HG03095 (cell line): Measurements from ENCODE around the gene NEK2.
"Not testable (repeated sequence)": the region's sequence is repeated elsewhere in the genome, so short reads cannot be mapped to it uniquely, and the experiment has no call there.

ENCODE experiments used
- ATAC-seq: cut with Tn5 transposase; IDR thresholded peaks from one replicate; pipeline ENCODE4 v1.9.1; 2021; ENCODE audit warnings: moderate library complexity; ENCODE audit not compliant: unreplicated experiment

Gene NEK2

GRCh38 chr1:211652371-211652770 is 23.1 kb downstream of the NEK2 start:
- no peak for ATAC-seq

DNA sequence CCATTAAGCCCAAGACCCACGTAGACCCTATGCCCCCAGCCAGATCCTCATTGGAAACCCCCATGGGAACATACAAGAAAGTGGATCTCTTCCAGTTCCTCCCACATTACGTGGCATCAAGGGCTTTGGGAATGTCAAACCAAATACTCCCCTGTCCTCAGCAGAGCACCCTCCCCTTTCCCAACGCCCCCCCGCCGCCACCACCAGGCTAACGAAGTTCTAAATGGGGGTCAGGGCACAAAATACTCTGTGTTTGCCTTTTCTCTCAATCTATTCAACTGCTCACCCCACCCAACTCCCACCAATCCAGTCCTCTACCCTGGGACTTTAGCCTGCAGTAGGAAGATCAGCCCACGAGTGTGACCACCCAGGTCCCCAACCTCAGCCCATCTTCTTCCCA is 24.5 kb downstream of the NEK2 start:
- no peak for ATAC-seq

DNA sequence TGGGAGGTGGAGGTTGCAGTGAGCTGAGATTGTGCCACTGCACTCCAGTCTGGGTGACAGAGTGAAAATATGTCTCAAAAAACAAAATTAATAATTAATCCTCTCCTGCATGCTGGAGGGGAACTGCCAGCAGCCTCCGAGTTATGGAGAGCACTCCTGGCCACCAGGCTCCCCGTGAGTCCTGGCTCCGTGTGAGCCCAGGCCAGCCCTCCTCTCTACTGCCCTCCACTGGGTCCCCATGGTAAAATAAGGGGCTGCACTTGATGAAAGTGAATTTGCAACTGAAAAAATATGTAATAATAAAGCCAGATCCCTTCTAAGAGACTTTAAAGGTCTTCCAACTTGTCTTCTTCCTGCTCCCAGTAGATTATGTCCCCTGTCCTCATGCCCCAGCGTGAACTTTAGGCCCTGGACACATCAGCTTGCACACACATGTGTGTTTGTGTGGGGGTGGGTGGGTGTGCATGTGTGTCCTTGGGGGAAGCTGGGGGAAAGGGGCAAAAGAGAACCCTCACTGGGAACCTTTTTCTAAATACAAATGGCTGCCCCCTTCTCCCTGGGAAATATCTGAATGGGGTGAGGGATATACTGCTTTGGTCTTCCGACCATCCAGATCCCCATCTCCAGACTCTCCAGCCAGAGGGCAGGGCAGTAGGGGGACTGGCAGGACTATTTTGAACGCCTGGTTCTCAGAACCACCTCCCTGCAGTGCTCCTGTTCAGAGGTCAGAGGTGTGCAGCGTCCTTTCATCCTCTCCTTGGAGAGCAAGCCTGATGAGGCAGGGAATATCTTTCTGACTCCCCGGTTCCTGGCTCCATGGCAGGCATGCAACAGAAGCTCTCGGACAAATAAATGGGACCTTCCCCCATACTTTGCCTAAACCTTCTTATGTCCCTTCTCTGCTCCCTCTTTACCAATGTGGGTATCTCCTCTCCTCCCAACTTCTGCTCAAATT is 26.2 kb downstream of the NEK2 start:
- no peak for ATAC-seq

DNA sequence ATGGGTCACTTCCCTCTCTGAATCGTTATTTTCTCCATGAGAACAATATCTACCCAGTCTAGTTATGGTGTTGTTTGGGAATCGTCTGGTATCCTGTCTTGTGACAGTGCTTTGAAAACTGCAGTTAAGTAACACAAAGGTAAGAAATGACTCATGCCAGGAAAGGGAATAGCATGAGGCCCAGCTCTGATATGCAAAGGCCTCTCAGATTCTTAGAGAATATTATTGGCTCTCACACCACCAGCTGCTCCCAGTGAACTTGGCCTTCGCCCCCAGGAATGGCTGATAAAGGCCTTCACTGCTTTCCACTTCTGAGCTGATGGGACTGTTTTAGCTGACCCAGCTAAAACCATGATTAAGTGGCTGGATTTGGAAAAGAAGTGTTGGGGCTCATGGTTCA is 27.1 kb downstream of the NEK2 start:
- no peak for ATAC-seq

DNA sequence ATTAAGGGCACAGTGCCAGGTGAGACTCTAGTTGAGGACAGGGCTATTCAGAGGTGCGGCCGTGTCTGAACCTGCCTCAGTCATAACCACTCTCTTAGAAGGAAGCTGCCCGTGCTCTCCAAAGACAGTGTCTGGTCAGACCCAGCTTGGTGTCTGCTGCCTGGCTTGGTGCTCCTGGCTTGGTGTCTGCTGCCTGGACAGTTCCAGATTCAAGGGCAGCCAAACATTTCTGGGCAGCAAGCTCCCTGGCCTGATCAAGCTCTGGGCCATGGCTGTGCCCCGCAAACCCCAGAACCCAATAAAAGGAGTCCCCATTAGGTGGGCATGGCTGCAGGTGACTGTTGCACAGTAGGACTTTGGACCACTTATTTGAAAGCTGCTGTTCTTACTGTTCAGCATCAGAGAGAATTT is 27.7 kb downstream of the NEK2 start:
- no peak for ATAC-seq

GRCh38 chr1:211646566-211646965 is 28.9 kb downstream of the NEK2 start:
- ATAC-seq = no peak

DNA sequence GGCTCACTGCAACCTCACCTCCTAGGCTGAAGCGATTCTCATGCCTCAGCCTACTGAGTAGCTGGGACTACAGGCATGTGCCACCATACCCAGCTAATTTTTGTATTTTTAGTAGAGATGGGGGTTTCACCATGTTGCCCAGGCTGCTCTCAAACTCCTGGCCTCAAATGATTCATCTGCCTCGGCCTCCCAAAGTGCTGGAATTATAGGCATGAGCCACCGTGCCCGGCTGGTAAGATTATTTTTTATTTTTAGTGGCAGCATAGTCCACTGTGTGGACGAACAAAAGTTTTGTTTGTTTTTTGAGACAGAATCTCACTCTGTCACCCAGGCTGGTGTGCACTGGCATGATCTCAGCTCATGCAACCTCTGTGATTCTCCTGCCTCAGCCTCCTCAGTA is 29.8 kb downstream of the NEK2 start:
- not testable (repeated sequence) for ATAC-seq

DNA sequence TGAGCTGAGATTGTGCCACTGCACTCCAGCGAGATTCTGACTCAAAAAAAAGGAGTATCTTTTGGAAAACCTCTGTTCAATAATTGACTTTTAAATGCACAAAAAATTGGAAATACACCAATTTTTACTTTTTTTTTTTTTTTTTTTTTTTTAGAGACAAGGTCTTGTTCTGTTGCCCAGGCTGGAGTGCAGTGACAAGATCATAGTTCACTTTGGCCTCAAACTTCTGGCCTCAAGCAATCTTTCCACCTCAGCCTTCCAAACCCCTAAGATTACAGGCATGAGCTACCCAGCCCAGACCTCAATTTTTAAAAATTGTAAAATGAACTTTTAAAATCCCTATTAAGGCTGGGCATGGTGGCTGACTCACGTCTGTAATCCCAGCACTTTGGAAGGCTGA is 30.8 kb downstream of the NEK2 start:
- ATAC-seq = no peak

DNA sequence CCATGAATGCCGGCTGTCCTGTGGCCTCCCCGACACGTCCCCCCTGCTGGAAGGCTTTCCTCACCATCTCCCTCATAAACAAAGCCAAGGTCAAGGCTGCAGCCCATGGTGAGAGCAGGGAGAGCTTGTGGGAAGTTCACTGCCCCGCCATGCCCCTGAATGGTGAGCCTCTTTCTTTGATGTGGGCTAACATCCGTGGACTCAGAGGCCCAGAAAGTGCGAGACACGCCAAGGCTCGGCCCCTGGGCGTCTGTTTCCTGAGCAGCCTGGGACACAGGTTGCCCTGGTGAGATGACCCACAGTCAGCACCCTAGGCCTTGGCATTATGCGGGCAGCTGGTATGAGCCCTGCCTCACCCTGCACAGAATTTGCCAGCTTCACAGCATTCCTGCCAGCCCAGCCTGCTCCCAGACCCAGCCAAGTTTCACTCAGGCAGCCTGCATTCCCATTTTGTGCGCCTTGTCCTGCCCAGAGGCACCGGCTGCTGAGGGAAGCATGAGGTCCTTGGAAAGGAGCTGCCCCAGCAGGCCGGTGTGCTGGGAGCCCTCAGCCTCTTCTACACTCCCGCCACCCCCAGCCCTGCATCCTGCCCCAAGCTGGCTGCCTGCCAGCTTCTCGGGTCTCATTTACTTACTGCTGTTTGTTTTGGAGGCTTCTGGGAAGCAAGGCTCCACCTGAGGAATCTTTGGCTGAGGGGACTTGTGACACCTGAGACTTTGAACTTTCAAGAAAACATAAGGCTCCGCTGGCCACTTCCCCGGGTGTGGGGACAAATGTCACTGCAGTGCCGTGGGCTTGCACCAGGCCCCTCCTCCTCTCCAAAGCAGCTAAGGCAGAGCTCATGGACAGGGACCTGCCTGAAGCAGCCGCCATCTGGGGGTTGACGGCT is 31.9 kb downstream of the NEK2 start:
- ATAC-seq = no peak

GRCh38 chr1:211642870-211643269 is 32.6 kb downstream of the NEK2 start:
- ATAC-seq = no peak

- no peak for ATAC-seq
Measured at GRCh38 chr1:211641942-211642341, 33.5 kb downstream of the NEK2 start.

GRCh38 chr1:211641044-211641800 is 34.2 kb downstream of the NEK2 start:
- no peak for ATAC-seq

DNA sequence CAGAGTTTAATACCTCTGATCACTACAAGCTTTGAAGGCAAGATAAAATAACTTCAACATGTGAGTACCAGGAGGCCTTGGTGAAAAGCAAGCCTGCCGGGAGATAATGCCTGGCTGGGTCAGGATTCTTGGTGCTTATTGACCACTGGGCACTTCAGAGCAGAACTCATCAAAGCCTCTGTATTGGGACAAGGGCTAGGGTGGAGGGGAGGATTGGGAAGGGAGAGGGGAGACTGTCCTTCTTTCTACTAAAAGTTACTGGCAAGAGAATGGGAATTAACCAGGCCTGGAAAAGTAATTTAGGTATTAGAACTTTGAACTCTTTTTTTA is 35.2 kb downstream of the NEK2 start:
- ATAC-seq = no peak

DNA sequence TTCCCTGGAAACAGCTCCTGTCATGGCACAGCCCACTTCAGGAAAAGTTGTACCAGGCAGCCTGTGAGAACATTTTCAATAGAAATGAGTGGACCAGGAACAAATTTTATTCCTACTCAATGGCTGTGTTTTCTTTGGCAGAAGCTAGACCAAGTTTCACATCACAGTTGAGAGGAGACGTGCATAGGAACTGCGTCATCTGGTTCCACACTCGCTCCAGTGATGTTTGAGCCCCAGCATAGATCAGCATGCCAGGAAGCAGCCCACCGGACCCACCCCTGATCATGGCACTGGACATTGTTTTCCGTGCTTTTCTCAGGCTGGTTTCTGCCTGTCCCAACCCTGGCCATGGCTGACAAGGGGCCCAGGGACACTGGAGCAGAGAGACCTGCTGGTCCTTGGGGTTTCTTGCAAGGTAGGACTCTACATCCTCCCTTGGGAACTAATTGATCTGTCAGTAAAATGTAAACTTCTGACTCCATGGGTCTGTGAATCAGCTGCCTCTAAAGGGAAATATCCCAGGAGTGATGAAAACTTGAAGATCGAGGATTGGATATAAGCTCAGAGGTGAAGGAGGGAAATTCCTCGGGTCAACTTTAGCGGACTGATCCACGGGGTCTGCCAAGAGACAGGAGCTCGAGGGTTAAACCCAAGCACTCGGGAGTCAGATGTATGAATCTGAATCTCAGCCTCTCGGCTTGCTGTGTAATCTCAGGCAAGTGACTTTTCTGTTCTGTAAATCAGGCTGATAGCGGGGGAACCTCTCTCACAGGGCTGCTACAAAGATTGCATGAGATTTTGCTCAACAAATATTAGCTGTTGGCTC is 35.7 kb downstream of the NEK2 start:
- ATAC-seq = no peak

DNA sequence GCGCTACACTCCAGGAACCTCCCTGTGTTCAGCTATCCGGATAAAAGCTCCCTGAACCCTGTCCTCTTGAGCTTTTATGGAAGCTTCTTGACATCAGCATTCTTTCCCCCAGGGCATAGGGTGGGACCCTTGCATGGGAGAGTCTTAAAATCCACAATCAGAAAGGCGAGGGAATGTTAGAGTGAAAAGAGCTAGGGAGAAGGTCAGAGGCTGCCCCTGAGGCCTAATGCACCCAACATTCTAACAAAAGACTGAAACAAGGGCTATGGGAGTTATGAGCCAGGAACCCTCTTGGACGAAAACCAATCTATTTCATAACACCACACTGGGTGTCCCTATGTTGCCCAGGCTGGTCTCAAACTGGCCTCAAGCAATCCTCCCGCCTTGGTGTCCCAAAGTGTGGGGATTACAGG is 36.7 kb downstream of the NEK2 start:
- no peak for ATAC-seq

- no peak for ATAC-seq
Measured at GRCh38 chr1:211638246-211638645, 37.2 kb downstream of the NEK2 start.

DNA sequence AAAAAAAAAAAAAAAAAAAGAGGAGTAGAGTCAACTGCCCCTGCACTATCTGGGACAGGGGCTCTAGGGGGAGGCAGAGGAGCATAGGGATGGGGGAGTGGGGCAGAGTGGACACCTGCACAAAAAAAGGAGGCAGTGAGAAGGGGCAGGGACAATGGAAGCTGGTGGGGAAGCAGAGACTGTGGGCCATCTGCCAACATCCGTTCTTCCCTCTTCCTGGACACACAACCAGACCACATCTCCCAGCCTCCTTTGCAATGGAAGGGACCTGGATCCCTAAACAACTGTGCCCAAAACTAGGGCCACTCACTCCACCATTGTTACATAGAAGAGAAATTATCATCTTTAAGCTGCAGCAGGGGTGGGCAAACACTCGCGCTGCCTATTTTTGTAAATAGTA is 38.4 kb downstream of the NEK2 start:
- ATAC-seq = no peak

GRCh38 chr1:211636575-211637029 is 38.8 kb downstream of the NEK2 start:
- not testable (repeated sequence) for ATAC-seq

GRCh38 chr1:211635597-211636205 is 39.7 kb downstream of the NEK2 start:
- no peak for ATAC-seq

GRCh38 chr1:211634931-211635330 is 40.5 kb downstream of the NEK2 start:
- ATAC-seq = no peak
